GM12801 (cell line): ENCODE measurements around the gene CIC.

Experiments
- TF ChIP-seq, protein P1 (sequence below): IDR thresholded peaks from one replicate; pipeline ENCODE4 v1.5.1; 2011; ENCODE audit warnings: control low read depth; ENCODE audit not compliant: insufficient read length; ENCODE audit errors: extremely low read depth

The CIC gene

GRCh38 chr19:42234364-42234763, 34.7 kb upstream of the CIC start:
- TF ChIP-seq, protein P1, sequence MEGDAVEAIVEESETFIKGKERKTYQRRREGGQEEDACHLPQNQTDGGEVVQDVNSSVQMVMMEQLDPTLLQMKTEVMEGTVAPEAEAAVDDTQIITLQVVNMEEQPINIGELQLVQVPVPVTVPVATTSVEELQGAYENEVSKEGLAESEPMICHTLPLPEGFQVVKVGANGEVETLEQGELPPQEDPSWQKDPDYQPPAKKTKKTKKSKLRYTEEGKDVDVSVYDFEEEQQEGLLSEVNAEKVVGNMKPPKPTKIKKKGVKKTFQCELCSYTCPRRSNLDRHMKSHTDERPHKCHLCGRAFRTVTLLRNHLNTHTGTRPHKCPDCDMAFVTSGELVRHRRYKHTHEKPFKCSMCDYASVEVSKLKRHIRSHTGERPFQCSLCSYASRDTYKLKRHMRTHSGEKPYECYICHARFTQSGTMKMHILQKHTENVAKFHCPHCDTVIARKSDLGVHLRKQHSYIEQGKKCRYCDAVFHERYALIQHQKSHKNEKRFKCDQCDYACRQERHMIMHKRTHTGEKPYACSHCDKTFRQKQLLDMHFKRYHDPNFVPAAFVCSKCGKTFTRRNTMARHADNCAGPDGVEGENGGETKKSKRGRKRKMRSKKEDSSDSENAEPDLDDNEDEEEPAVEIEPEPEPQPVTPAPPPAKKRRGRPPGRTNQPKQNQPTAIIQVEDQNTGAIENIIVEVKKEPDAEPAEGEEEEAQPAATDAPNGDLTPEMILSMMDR = no peak

- TF ChIP-seq, protein P1 = no peak
These were observed 33.9 kb upstream of the CIC start for GRCh38 chr19:42235181-42235580.

GRCh38 chr19:42239544-42240220, 29.4 kb upstream of the CIC start:
- TF ChIP-seq, protein P1 = no peak

GRCh38 chr19:42241279-42241678, 27.8 kb upstream of the CIC start:
- TF ChIP-seq, protein P1 = no peak

DNA sequence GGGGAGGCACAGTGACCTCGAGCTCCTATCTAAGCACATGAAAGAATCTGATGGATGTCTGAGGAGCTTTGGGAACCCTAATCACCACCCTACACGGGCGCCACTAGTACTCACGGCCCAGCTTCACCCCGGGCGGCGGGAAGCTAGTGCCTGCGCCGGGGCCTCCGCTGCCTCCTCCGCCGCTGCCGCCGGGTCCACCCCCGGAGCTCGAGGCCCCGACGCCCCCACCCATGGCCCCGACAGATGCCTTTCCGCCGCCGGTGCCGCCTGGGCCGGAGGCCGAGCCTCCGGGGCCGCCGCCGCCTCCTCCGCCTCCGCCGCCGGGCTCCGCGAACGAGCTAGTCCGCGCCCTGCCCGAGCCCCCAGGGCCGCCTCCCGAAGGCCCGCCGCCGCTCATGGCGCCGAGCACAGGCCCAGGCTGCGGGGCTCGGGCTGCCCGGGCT, 27.0 kb upstream of the CIC start:
- TF ChIP-seq, protein P1 = no peak

- TF ChIP-seq, protein P1 = no peak
These were observed 26.3 kb upstream of the CIC start, which contains the start of gene GSK3A for GRCh38 chr19:42242512-42243409. Gene GSK3A (minus strand): TSS chr19:42242602. CDS start chr19:42242465, 137 bp downstream.

- TF ChIP-seq, protein P1 = no peak
These were observed 24.5 kb upstream of the CIC start for GRCh38 chr19:42244347-42245220.
